OCI-LY1 (cell line): Measurements from ENCODE around the gene SLC22A4.

Experiments
- CTCF ChIP-seq: fragments of 200-600 bp; sonication (generic), shearing (Covaris generic); IDR thresholded peaks from 2 replicates; pipeline ENCODE4 v1.5.1; 2017; ENCODE audit warnings: mild to moderate bottlenecking, antibody characterized with exemption, low read length, moderate library complexity, mixed read lengths
- EZH2 ChIP-seq: fragments of 200-600 bp; sonication (generic), shearing (Covaris generic); IDR thresholded peaks from 2 replicates; pipeline ENCODE4 v1.8.0; 2017; ENCODE audit warnings: borderline replicate concordance, mixed run types, mild to moderate bottlenecking, antibody characterized with exemption, low read length, moderate library complexity, mixed read lengths

DNA sequence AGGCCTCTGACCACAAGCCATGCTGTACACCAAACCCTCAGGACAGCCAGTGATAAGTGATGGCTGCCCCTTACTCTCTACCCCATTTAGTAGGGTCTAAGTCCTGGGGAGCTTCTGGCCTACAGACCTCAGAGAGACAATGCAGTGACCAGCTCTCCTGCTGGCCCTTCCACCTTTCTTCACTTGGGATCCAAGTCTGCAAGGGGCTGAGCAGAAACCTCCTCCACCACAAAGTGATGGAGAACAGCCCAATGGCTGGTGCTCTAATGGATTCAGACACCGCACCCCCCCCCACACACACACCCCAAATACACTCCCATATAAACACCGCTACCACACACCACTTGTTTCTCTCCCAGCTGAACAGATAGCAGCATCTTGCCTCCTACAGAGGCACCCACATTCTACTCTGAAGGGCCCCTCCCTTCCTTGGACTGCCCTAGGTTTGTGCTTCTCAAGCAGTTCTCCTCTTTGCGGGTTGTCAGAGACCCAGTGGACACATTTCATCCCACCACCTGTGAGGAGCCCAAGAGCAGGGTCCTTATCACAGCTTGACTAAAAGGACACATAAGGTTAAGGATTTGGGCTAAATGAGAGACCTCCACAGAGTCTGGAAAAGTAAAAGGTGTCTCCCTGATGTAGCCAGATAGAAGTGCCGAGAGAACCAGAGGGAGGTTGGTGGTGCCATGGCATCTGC is 38.0 kb upstream of the SLC22A4 start:
- TF ChIP-seq CTCF (no peak), EZH2 (no peak)
